IgD-negative memory B cell (primary cell): ENCODE data around the gene EPB41L4B. TPM values are rescaled to one million over a fixed set of nuclear protein-coding genes. Genes with fewer than 3 reads are reported as not detected.
"Not testable (repeated sequence)": the region's sequence is repeated elsewhere in the genome, so short reads cannot be mapped to it uniquely, and the experiment has no call there.

Source experiments
- H3K27ac Mint-ChIP-seq, 3 donors: one replicate each; pipeline ENCODE4 v1.8.0; 2020 to 2022; ENCODE audit warnings: mild to moderate bottlenecking in 3 of 3, mixed read lengths in 3 of 3, moderate library complexity in 1 of 3
- H3K27me3 Mint-ChIP-seq: one replicate; pipeline ENCODE4 v1.8.0; 2021; ENCODE audit warnings: mixed read lengths
- H3K36me3 Mint-ChIP-seq: one replicate; pipeline ENCODE4 v1.8.0; 2020; ENCODE audit warnings: mild to moderate bottlenecking, mixed read lengths
- H3K4me1 Mint-ChIP-seq, 3 donors: one replicate each; pipeline ENCODE4 v1.8.0; 2020 to 2022; ENCODE audit warnings: mixed read lengths in 3 of 3, mild to moderate bottlenecking in 1 of 3
- H3K4me3 Mint-ChIP-seq, 4 donors: one replicate each; pipeline ENCODE4 v1.8.0; 2020 to 2022; ENCODE audit warnings: mild to moderate bottlenecking in 4 of 4, mixed read lengths in 4 of 4, moderate library complexity in 3 of 4
- H3K9me3 Mint-ChIP-seq, 3 donors: one replicate each; pipeline ENCODE4 v1.8.0; 2020 to 2021; ENCODE audit warnings: mixed read lengths in 3 of 3, mild to moderate bottlenecking in 1 of 3
- polyA plus RNA-seq: library from polyadenylated mRNA; unstranded; fragments of 300-500 nt; fragmentation: Illumina TruSeq; gene quantifications from one replicate; pipeline ENCODE4 v1.2.3, GENCODE V29; 2021

The EPB41L4B gene
- polyA plus RNA-seq, 1 donor from 2014 or later = not detected

DNA sequence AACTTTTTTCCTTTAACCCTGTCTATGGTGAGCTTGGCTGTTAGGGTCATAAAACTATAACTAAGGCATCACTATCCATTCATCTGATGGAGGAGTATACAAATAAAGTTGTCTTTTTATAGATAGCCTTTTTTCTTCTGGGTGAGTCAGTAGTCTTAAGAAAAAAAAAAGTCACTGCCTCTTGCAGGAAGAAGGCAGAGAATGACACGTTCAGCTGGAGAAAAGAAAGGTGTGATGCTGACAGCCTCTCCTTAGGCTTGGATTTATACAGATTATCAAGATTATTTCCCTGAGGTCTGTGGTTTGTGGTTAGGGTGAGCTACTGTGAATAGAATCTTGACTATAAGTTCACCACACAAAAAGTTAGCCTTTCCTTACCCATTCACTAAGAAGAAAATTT lies 23.0 kb downstream of the EPB41L4B start:
- Mint-ChIP-seq H3K36me3 (peaks cover 2% of the 10 kb centered on the region), H3K27ac (no peak overlapping the region), H3K4me3 (no peak overlapping the region), H3K4me1 (no peaks in the 10 kb centered on the region), H3K27me3 (peaks cover 12% of the 10 kb centered on the region), H3K9me3 (peaks cover 0 to 1% (median 0%) of the 10 kb centered on the region in 3 donors)

DNA sequence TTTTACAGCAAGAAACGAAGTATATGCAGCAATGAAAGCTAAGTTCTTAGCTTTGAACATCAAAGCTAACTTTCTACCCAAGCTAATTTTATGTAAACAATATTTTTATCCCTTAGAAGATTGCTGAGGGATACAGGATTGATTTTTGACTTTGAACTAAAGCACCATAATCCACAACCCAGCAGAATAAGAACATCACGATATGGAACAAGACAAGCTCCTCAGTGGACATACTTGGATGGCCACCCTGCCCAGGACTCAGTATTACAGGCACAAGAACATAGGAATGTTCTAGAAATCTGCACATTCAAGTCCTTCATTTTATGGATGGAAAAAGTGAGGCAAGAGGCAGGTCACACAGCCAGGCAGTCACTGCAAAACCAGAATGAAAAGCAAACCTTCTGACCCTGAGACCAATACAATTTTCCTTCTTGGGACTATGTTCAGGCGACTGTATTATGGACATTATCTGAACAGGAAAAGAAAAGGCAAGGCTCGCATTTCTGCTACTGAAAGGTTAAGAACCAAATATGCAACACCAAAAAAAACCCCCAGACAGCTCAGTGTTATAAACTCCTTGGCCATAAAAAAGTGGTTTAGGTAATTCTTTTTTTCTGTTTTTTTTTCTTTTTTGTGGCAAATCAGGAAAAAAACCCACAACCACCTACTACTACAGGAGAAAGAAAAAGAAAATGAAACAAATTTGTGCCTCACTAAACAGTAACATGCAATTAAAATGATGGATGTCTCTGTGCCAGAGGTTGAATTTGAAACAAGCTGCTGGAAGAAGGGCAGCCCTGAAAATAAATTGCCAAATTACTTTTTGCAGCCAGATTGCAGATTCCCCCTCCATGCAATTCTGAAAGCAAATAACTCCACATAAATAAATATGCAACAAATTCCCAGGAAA lies 25.4 kb downstream of the EPB41L4B start:
- Mint-ChIP-seq H3K9me3 (peaks cover 0 to 1% (median 0%) of the 10 kb centered on the region in 3 donors), H3K36me3 (peaks cover 2% of the 10 kb centered on the region), H3K4me3 (no peak overlapping the region), H3K4me1 (no peaks in the 10 kb centered on the region), H3K27ac (no peak overlapping the region), H3K27me3 (peaks cover 8% of the 10 kb centered on the region)

DNA sequence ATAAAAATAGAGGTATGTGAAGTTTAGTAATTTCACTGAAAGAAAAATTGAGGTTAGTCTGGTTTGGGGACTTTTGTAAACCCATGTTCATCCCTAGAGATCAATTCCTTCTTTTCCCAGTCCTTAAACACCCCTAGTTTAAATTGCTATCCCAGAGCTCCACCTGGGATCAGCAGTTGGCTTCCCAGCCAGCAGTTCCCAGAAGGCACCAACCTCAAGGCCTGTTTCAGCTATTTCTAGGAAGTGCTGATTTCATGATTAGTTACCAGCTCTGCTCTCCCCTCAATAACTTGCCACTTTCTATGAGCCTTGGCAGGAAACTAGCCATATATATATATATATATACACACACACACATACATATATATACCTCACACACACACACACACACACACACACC lies 30.5 kb downstream of the EPB41L4B start:
- H3K4me1 Mint-ChIP-seq = no peaks in the 10 kb centered on the region
- H3K9me3 Mint-ChIP-seq = peaks cover 0 to 1% (median 0%) of the 10 kb centered on the region in 3 donors
- no peak overlapping the region for H3K4me3 Mint-ChIP-seq
- no peaks in the 10 kb centered on the region for H3K36me3 Mint-ChIP-seq
- peaks cover 3% of the 10 kb centered on the region for H3K27me3 Mint-ChIP-seq
- H3K27ac Mint-ChIP-seq = no peak overlapping the region

DNA sequence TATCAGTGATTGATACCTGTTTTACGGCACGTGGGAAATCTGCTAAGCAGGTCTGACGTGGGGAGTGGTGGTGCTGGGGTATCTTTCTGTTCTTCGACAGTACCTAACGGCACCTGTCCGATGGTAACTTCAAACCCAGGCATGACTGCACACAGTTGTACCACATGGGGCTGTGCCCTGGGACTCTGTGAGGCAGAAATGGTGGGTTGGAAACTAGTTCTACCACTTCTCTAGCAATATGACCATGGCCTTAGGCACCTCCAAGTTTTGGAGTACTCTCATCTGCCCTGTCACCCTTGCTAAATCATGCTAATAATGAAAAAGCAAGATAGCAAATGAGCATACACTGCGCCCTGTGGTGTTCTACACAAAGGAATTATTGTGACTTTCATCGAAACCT lies 30.9 kb downstream of the EPB41L4B start:
- H3K9me3 Mint-ChIP-seq = peaks cover 0 to 1% (median 0%) of the 10 kb centered on the region in 3 donors
- H3K27ac Mint-ChIP-seq = no peak overlapping the region
- peaks cover 3% of the 10 kb centered on the region for H3K27me3 Mint-ChIP-seq
- no peaks in the 10 kb centered on the region for H3K4me1 Mint-ChIP-seq
- H3K36me3 Mint-ChIP-seq = no peaks in the 10 kb centered on the region
- no peak overlapping the region for H3K4me3 Mint-ChIP-seq

DNA sequence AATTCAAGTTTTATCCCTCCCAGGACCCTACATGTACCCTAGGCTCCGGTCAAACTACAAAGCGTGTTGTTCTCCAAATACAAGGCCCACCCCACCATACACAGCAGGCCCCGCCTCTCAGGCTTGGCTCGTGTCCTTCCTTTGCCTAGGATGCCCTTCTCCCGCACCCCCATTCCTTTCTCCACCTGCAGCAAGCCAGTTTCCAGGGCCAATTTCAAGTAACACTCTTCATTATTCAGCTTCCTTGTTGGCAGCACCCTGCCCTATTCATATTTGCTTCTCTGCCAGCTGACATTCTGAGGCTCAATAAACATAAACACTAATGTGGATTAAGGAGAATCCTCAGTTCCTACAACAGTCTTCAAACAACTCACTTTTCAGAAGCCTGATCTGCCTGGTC lies 31.7 kb downstream of the EPB41L4B start:
- no peaks in the 10 kb centered on the region for H3K4me1 Mint-ChIP-seq
- peak overlapping the region in 1 of 3 donors; percentile 63 for H3K27ac Mint-ChIP-seq
- no peaks in the 10 kb centered on the region for H3K36me3 Mint-ChIP-seq
- H3K4me3 Mint-ChIP-seq = no peak overlapping the region
- peaks cover 0 to 1% (median 0%) of the 10 kb centered on the region in 3 donors for H3K9me3 Mint-ChIP-seq
- peaks cover 3% of the 10 kb centered on the region for H3K27me3 Mint-ChIP-seq

DNA sequence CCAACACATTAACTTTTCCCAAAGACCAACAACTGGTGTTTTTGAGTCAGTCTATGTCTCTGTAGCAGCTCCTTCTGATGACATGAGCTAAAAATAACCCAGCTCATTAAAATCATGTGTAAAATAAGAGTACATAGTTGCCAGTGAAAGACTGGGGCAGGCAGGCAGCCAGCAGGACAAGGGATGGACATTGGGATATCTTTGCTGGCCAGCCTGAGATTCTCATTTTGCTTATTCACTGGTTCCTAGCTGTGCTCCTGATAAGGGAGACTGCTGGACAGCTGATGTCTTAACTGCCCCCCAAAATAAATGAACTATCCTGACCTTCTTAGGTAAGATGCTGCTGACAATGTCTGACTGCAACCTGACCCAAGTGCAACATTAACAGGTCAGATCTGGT lies 33.9 kb downstream of the EPB41L4B start:
- H3K36me3 Mint-ChIP-seq = no peaks in the 10 kb centered on the region
- no peak overlapping the region for H3K4me3 Mint-ChIP-seq
- peaks cover 0 to 2% (median 1%) of the 10 kb centered on the region in 3 donors for H3K9me3 Mint-ChIP-seq
- H3K27ac Mint-ChIP-seq = no peak overlapping the region
- peaks cover 0 to 2% (median 0%) of the 10 kb centered on the region in 3 donors for H3K4me1 Mint-ChIP-seq
- H3K27me3 Mint-ChIP-seq = peaks cover 3% of the 10 kb centered on the region

DNA sequence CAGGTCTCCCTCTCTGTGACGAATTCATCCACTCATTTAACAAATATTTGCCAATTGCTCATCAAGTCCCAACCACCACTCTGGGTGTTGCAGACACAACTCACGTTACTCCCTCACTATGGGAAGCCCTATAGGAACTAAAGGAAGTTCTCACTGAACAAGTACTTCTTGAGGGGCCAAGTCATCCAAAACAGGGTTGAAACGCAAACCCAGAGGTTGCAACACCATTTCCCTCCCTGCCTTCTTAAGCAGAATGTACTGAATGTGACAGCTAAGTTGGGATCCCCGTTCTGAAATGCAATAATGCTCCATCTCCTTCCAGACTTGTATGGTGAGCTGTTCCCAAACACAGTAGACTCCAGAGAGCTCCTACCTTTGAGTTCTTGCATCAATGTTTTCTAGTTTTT lies 34.3 kb downstream of the EPB41L4B start:
- Mint-ChIP-seq H3K27ac (no peak overlapping the region), H3K36me3 (no peaks in the 10 kb centered on the region), H3K4me1 (peaks cover 0 to 2% (median 0%) of the 10 kb centered on the region in 3 donors), H3K9me3 (peaks cover 0 to 2% (median 1%) of the 10 kb centered on the region in 3 donors), H3K27me3 (peaks cover 3% of the 10 kb centered on the region), H3K4me3 (no peak overlapping the region)

DNA sequence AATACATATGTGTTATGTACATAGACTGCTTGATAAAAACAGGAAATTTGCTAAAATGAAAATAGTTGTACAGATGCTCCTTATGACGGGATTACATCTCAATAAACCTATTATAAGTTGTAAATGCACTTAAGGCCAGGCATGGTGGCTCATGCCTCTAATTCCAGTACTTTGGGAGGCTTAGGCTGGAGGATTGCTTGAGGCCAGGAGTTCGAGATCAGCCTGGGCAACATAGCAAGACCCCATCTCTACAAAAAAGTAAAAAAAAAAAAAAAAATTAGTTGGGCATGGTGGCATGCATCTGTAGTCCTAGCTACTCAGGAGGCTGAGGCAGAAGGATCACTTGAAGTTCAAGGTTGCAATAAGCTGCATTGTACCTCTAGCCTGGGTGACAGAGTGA lies 37.2 kb downstream of the EPB41L4B start:
- H3K4me1 Mint-ChIP-seq, H3K4me3 Mint-ChIP-seq, H3K27me3 Mint-ChIP-seq, H3K27ac Mint-ChIP-seq, H3K9me3 Mint-ChIP-seq, H3K36me3 Mint-ChIP-seq: not testable (repeated sequence)

DNA sequence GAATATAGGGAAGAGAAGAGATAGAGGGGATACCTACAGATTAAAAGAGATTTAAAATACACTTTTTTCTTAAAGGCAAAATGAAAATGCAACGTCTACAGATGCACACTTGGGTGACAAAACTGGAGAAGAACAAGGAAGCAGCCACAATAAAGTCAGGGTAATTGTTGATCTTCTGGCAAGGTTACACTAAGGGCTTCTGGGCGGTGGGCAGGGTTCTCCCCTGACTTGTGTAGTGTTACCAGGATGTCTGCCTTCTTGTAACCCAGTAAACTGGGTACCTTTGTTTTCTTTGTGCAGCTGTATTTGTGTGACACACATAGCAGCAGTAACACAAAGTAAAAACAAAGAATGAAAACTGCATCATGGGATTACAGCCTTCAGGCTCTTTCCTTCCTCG lies 37.8 kb downstream of the EPB41L4B start:
- no peak overlapping the region for H3K4me3 Mint-ChIP-seq
- H3K27ac Mint-ChIP-seq = no peak overlapping the region
- peaks cover 0 to 2% (median 0%) of the 10 kb centered on the region in 3 donors for H3K9me3 Mint-ChIP-seq
- no peaks in the 10 kb centered on the region for H3K36me3 Mint-ChIP-seq
- peaks cover 8% of the 10 kb centered on the region for H3K27me3 Mint-ChIP-seq
- peaks cover 0 to 2% (median 0%) of the 10 kb centered on the region in 3 donors for H3K4me1 Mint-ChIP-seq

DNA sequence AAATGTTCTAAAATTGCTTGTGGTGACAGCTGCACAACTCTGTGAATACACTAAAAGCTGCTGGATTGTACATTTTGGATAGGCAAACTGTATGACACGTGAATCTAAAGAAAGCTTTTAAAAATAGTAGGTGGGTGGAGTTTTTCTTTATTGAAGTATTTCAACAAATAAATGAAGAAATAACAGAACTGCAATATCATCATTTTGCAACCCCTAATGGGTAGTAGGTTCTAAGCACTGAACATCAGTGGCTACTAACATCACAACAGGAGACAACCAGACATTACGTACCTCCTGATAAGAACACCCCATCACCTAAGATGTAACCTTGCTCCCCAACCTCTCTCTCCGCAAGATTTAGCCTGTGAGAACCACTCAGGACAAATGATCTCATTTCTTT lies 38.6 kb downstream of the EPB41L4B start:
- Mint-ChIP-seq H3K27me3 (peaks cover 8% of the 10 kb centered on the region), H3K4me1 (peaks cover 0 to 2% (median 0%) of the 10 kb centered on the region in 3 donors), H3K27ac (no peak overlapping the region)

DNA sequence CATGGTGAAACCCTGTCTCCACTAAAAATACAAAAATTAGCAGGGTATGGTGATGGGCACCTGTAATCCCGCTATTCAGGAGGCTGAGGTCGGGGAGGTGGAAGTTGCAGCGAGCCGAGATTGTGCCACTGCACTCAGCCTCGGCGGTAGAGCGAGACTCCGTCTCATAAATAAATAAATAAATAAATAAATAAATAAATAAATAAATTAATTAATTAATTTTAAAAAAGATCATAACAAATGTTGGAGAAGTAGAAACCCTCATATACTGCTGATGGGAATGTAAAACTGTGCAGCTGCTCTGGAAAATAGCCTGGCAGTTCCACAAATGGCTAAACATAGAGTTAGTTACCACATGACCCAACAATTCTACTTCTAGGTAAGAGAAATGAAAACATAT lies 39.3 kb downstream of the EPB41L4B start:
- Mint-ChIP-seq H3K36me3 (no peaks in the 10 kb centered on the region), H3K4me1 (peaks cover 0 to 2% (median 0%) of the 10 kb centered on the region in 3 donors), H3K4me3 (no peak overlapping the region), H3K27ac (no peak overlapping the region), H3K27me3 (peaks cover 8% of the 10 kb centered on the region), H3K9me3 (peaks cover 0 to 2% (median 0%) of the 10 kb centered on the region in 3 donors)

More for the DNA sequence above, 38.6 kb downstream of the EPB41L4B start:
- no peak overlapping the region for H3K4me3 Mint-ChIP-seq
- H3K9me3 Mint-ChIP-seq = peaks cover 0 to 2% (median 0%) of the 10 kb centered on the region in 3 donors
- H3K36me3 Mint-ChIP-seq = no peaks in the 10 kb centered on the region

DNA sequence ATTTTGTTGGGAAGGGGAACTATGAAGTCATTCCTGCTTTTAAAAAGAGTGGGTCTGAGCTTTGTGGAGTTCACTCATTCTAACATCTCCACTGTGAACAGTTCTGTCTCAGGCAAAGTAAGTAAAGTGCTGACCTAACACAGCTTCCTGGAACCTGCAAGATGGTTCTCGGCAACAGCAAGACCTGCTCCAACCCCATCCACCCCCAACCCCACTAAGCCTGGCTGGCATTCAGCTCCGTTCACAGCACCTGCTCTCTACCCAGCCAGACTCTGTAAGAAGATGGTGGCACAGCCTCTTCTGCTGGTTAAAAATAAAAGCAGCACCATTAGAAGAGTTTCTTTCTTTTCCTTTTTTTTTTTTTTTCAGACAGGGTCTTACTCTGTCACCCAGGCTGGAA lies 42.0 kb downstream of the EPB41L4B start:
- H3K27me3 Mint-ChIP-seq = peaks cover 5% of the 10 kb centered on the region
- no peak overlapping the region for H3K27ac Mint-ChIP-seq
- H3K36me3 Mint-ChIP-seq = no peaks in the 10 kb centered on the region
- peaks cover 0 to 2% (median 0%) of the 10 kb centered on the region in 3 donors for H3K4me1 Mint-ChIP-seq
- no peak overlapping the region for H3K4me3 Mint-ChIP-seq
- peaks cover 0 to 2% (median 0%) of the 10 kb centered on the region in 3 donors for H3K9me3 Mint-ChIP-seq

DNA sequence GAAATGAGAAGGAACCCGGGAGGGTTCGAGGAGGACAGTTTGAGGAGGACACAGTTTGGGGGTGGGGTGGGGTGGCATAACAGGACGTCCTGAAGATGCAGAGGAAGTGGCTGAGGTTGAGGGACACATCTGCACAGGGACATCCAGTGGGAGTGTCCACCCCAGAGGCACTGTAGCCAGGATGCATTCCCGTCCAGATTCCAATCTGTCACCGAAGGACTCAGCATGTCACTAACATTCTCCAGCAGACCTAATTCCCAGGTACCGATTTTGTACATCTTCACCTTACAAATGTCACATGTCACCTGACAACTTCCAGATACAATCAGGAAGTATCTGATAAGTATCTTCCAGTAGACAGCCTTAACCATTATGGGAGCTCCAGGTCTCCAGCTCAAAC lies 42.6 kb downstream of the EPB41L4B start:
- H3K36me3 Mint-ChIP-seq = no peaks in the 10 kb centered on the region
- peaks cover 0 to 2% (median 0%) of the 10 kb centered on the region in 3 donors for H3K9me3 Mint-ChIP-seq
- H3K27ac Mint-ChIP-seq = no peak overlapping the region
- H3K4me3 Mint-ChIP-seq = peak overlapping the region in 1 of 4 donors; percentile 63
- peaks cover 5% of the 10 kb centered on the region for H3K27me3 Mint-ChIP-seq
- H3K4me1 Mint-ChIP-seq = peaks cover 0 to 2% (median 0%) of the 10 kb centered on the region in 3 donors

DNA sequence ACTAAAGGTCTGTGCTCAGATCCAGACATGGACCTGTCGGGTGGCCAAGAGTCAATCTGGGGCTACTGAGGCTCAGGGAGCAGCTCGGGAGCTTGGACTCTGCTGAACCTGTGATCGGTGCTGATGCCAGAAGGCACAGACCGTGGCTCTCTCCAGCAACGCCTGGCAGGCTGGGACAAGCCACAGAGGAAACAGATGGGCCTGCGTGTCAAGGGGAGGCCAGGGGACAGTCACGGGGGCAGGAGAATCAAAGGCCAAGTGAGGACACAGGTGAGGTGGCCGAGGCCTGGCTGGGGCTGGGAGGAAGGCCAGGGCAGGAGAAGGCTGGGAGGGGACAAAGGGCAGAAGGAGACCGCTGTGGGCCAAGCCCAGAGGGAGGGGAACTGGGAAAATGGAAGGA lies 43.4 kb downstream of the EPB41L4B start:
- no peaks in the 10 kb centered on the region for H3K4me1 Mint-ChIP-seq
- no peaks in the 10 kb centered on the region for H3K36me3 Mint-ChIP-seq
- no peak overlapping the region for H3K4me3 Mint-ChIP-seq
- H3K9me3 Mint-ChIP-seq = peaks cover 0 to 2% (median 0%) of the 10 kb centered on the region in 3 donors
- peaks cover 5% of the 10 kb centered on the region for H3K27me3 Mint-ChIP-seq
- H3K27ac Mint-ChIP-seq = peak overlapping the region in 1 of 3 donors; percentile 27

DNA sequence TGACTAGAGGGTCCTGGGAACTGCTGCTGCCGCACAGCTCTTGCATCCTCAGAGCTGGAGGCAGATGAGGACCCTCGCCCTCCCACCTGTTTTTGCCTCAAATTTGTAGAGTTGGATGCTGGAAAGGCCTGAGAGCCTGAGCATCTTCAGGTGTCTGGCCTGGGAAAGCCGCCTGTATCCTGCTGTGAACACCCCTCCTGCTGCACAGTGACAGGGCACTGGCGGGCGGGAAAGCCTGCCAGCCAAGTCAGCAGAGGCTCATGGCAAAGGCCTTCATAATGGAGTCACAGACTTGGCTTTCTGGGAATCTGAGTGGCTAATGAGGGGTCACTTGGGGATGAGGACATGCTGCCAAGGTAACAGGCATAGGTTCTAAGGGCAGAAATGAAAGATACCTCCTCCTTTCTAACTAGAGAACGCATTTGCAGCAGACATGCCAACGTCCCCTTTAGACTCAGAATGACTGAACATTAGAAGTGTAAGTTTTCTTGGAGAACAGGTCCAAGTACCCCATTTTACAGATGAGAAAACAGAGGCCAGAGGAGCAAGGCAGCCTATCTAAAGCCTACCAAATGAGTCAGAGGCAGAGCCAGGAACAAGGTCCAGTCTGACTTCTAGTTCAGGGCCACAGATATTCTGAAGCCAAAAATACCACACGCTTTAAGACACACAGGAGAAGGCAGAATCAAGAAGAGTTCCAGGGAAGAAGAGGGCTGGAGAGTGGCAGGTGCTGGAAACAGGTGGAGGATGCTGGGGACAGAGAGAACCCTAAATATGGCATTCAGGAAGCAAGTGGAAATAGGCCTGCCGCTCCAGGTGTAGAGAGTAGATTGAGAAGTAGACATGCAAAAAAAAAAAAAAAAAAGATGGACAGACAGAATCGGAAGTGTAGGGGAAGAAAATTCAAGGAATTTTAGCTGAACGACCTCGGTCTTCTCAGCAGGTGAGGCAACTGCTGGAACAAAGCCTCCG lies 44.1 kb downstream of the EPB41L4B start:
- Mint-ChIP-seq H3K4me1 (no peaks in the 10 kb centered on the region), H3K27ac (no peak overlapping the region), H3K9me3 (no peaks in the 10 kb centered on the region), H3K36me3 (no peaks in the 10 kb centered on the region), H3K27me3 (peaks cover 5% of the 10 kb centered on the region), H3K4me3 (no peak overlapping the region)
